Gastroesophageal sphincter (tissue), 4 donors: ENCODE measurements around the gene TBC1D2B. TPM values are rescaled to one million over a fixed set of nuclear protein-coding genes. Genes with fewer than 3 reads are reported as not detected.
"Not testable (repeated sequence)": the region's sequence is repeated elsewhere in the genome, so short reads cannot be mapped to it uniquely, and the experiment has no call there.

Source experiments
- ATAC-seq: fragments of 150-250 bp; one replicate; pipeline ENCODE4 v1.9.1; 2016; ENCODE audit warnings: mild to moderate bottlenecking, moderate library complexity
- H3K27ac ChIP-seq, 4 donors: fragments of 200-600 bp; sonication (generic) in 3 of 4; 1 replicate in 3 of 4; 2 replicates in 1 of 4; pipeline ENCODE4 v1.5.1; 2016 to 2019
- H3K27me3 ChIP-seq: fragments of 200-600 bp; sonication (generic); one replicate; pipeline ENCODE4 v1.5.1; 2019
- H3K36me3 ChIP-seq, 2 donors: fragments of 200-600 bp; sonication (generic); one replicate each; pipeline ENCODE4 v1.5.1; 2019; ENCODE audit warnings: control low read depth in 1 of 2
- H3K4me1 ChIP-seq, 3 donors: fragments of 200-600 bp; sonication (generic); 1 replicate in 2 of 3; 2 replicates in 1 of 3; pipeline ENCODE4 v1.5.1; 2016 to 2019; ENCODE audit warnings: control low read depth in 2 of 3
- H3K4me3 ChIP-seq, 2 donors: fragments of 200-600 bp; sonication (generic); one replicate each; pipeline ENCODE4 v1.5.1; 2019; ENCODE audit warnings: mild to moderate bottlenecking in 1 of 2, moderate library complexity in 1 of 2
- H3K9me3 ChIP-seq, 3 donors: fragments of 200-600 bp; sonication (generic); one replicate each; pipeline ENCODE4 v1.5.1; 2017 to 2019; ENCODE audit warnings: control low read depth in 2 of 3
- CTCF ChIP-seq, 4 experiments: fragments of 200-600 bp in 2 of 4; fragments of 450-650 bp in 2 of 4; sonication (generic) in 1 of 4; IDR thresholded peaks; one replicate each; pipeline ENCODE4 v1.5.1; 2017 to 2019; ENCODE audit warnings: antibody characterized with exemption in 4 of 4, mild to moderate bottlenecking in 2 of 4, moderate library complexity in 2 of 4
- EP300 ChIP-seq: sonication (generic); formaldehyde crosslinking; IDR thresholded peaks from one replicate; pipeline ENCODE4 v1.6.1; 2017; ENCODE audit warnings: antibody characterized with exemption, mild to moderate bottlenecking
- POLR2A ChIP-seq, 2 donors: fragments of 450-650 bp; IDR thresholded peaks; one replicate each; pipeline ENCODE4 v1.6.1; 2017; ENCODE audit warnings: antibody characterized with exemption in 2 of 2, mild to moderate bottlenecking in 2 of 2, moderate library complexity in 1 of 2
- POLR2AphosphoS5 ChIP-seq: sonication (generic); formaldehyde crosslinking; IDR thresholded peaks from one replicate; pipeline ENCODE4 v1.6.1; 2017; ENCODE audit warnings: antibody characterized with exemption
- WGBS, 2 donors: methylation state at CpG; one replicate each; pipeline ENCODE4 v1.1.5; 2018; ENCODE audit warnings: low coverage in 1 of 2; 5-methylcytosine and 5-hydroxymethylcytosine counted together
- total RNA-seq, 4 donors: library from RNA; depleted of rRNA; stranded (reverse); fragments of >200 nt; gene quantifications; one replicate each; pipeline ENCODE4 v1.1.0, GENCODE V29; 2016

Gene TBC1D2B
- total RNA-seq, 4 donors from 2014 or later = 36.9 to 51.7 (median 46.5) TPM

GRCh38 chr15:78001656-78002055, 75.9 kb downstream of the TBC1D2B start:
- TF ChIP-seq POLR2A (IDR thresholded peaks at IDR 0.05) = no peak
- TF ChIP-seq POLR2AphosphoS5 = no peak
- TF ChIP-seq EP300 = no peak
- TF ChIP-seq CTCF (IDR thresholded peaks at IDR 0.05) = no peak
- WGBS, 2 donors = 89 to 93% methylated on average over 3 of the region's 4 CpGs
- H3K4me1 ChIP-seq = peaks cover 0 to 63% (median 26%) of the 10 kb centered on the region in 3 donors
- H3K27me3 ChIP-seq = no peaks in the 10 kb centered on the region
- H3K4me3 ChIP-seq = no peak overlapping the region
- H3K36me3 ChIP-seq = peaks cover 0 to 69% of the 10 kb centered on the region in 2 donors
- no peak overlapping the region for H3K27ac ChIP-seq
- H3K9me3 ChIP-seq = no peaks in the 10 kb centered on the region
- no peak for ATAC-seq

GRCh38 chr15:78000927-78001249, 76.6 kb downstream of the TBC1D2B start:
- Histone ChIP-seq H3K4me3 (no peak overlapping the region), H3K36me3 (peaks cover 0 to 69% of the 10 kb centered on the region in 2 donors), H3K27me3 (no peaks in the 10 kb centered on the region), H3K27ac (no peak overlapping the region), H3K4me1 (peaks cover 0 to 62% (median 24%) of the 10 kb centered on the region in 3 donors), H3K9me3 (no peaks in the 10 kb centered on the region)
- ATAC-seq = no peak
- WGBS, 2 donors = 92 to 100% methylated on average over 2 to 3 of the region's 6 CpGs
- TF ChIP-seq POLR2AphosphoS5 (no peak), CTCF (IDR thresholded peaks at IDR 0.05) (no peak), EP300 (no peak), POLR2A (IDR thresholded peaks at IDR 0.05) (no peak)

- H3K36me3 ChIP-seq = peaks cover 0 to 69% of the 10 kb centered on the region in 2 donors
- peaks cover 0 to 60% (median 24%) of the 10 kb centered on the region in 3 donors for H3K4me1 ChIP-seq
- H3K27me3 ChIP-seq = no peaks in the 10 kb centered on the region
- H3K9me3 ChIP-seq = no peaks in the 10 kb centered on the region
- H3K27ac ChIP-seq = no peak overlapping the region
- H3K4me3 ChIP-seq = no peak overlapping the region
- TF ChIP-seq POLR2AphosphoS5 (no peak), EP300 (no peak), CTCF (IDR thresholded peaks at IDR 0.05) (peak in 3 of 4 experiments; percentile 48 to 66 (median 51)), POLR2A (IDR thresholded peaks at IDR 0.05) (no peak)
- ATAC-seq = peak; percentile 37
- 0 to 50% methylated on average over 1 to 2 of the region's 24 CpGs for WGBS, 2 donors
Observed at GRCh38 chr15:78000091-78000926, 77.2 kb downstream of the TBC1D2B start.

- 68 to 93% methylated on average over 3 of the region's 15 CpGs for WGBS, 2 donors
- Histone ChIP-seq H3K27me3 (no peaks in the 10 kb centered on the region), H3K27ac (no peak overlapping the region), H3K4me3 (no peak overlapping the region), H3K36me3 (peaks cover 0 to 69% of the 10 kb centered on the region in 2 donors), H3K4me1 (peaks cover 0 to 60% (median 26%) of the 10 kb centered on the region in 3 donors), H3K9me3 (no peaks in the 10 kb centered on the region)
- TF ChIP-seq EP300 (no peak), POLR2A (IDR thresholded peaks at IDR 0.05) (no peak)
- ATAC-seq = no peak
Observed at GRCh38 chr15:77999486-77999885, 78.0 kb downstream of the TBC1D2B start.

GRCh38 chr15:77998592-77998991, 78.9 kb downstream of the TBC1D2B start:
- TF ChIP-seq EP300 = no peak
- TF ChIP-seq POLR2AphosphoS5 = no peak
- TF ChIP-seq POLR2A (IDR thresholded peaks at IDR 0.05) = no peak
- no peak for TF ChIP-seq CTCF (IDR thresholded peaks at IDR 0.05)
- no peak overlapping the region for H3K4me3 ChIP-seq
- no peak for ATAC-seq
- H3K27ac ChIP-seq = no peak overlapping the region
- peaks cover 0 to 66% of the 10 kb centered on the region in 2 donors for H3K36me3 ChIP-seq
- WGBS, 2 donors = no CpG with 5 or more reads among the region's 8 CpGs
- H3K9me3 ChIP-seq = no peaks in the 10 kb centered on the region
- H3K4me1 ChIP-seq = peaks cover 0 to 60% (median 26%) of the 10 kb centered on the region in 3 donors
- H3K27me3 ChIP-seq = no peaks in the 10 kb centered on the region

GRCh38 chr15:77997761-77998554, 79.6 kb downstream of the TBC1D2B start:
- H3K4me3 ChIP-seq, H3K9me3 ChIP-seq, H3K27me3 ChIP-seq, ATAC-seq: not testable (repeated sequence)
- Histone ChIP-seq H3K36me3 (peaks cover 0 to 60% of the 10 kb centered on the region in 2 donors), H3K27ac (peak overlapping the region in 2 of 4 donors; percentile 49 to 71), H3K4me1 (peaks cover 0 to 60% (median 29%) of the 10 kb centered on the region in 3 donors)
- WGBS, 2 donors = 90% methylated on average over 3 of the region's 23 CpGs; no CpG with 5 or more reads in 1 of the 2 donors

GRCh38 chr15:77997221-77997620, 80.3 kb downstream of the TBC1D2B start:
- peaks cover 0 to 52% of the 10 kb centered on the region in 2 donors for H3K36me3 ChIP-seq
- not testable (repeated sequence) for H3K27me3 ChIP-seq, H3K9me3 ChIP-seq, H3K4me3 ChIP-seq, ATAC-seq
- H3K27ac ChIP-seq = peak overlapping the region in 3 of 4 donors; percentile 49 to 71 (median 51)
- 100% methylated on average over 1 of the region's 6 CpGs; no CpG with 5 or more reads in 1 of the 2 donors for WGBS, 2 donors
- H3K4me1 ChIP-seq = peaks cover 3 to 66% (median 34%) of the 10 kb centered on the region in 3 donors
